K562 (cell line): Measurements from ENCODE around the gene ACYP2. TPM values are rescaled to one million over a fixed set of nuclear protein-coding genes. Genes with fewer than 3 reads are reported as not detected.

Experiments used
- ARHGAP35 ChIP-seq: fragments of 450-650 bp; IDR thresholded peaks from 2 replicates; pipeline ENCODE4 v1.6.1; 2018; ENCODE audit not compliant: partially characterized antibody
- CHD2 ChIP-seq: IDR thresholded peaks from 2 replicates; pipeline ENCODE4 v1.6.1; 2011; ENCODE audit warnings: low read depth, low read length
- EGR1 ChIP-seq: fragments of 450-650 bp; conservative IDR thresholded peaks from 2 replicates; pipeline ENCODE4 v1.6.1; 2017; ENCODE audit warnings: mild to moderate bottlenecking
- EP400 ChIP-seq: fragments of 450-650 bp; IDR thresholded peaks from 2 replicates; pipeline ENCODE4 v1.6.1; 2017; ENCODE audit warnings: antibody characterized with exemption, mild to moderate bottlenecking, moderate library complexity
- ETS1 ChIP-seq: conservative IDR thresholded peaks from 2 replicates; pipeline ENCODE4 v1.6.1; 2011; ENCODE audit warnings: low read depth, mild to moderate bottlenecking, low read length; ENCODE audit not compliant: control insufficient read depth
- HDAC3 ChIP-seq: fragments of 450-650 bp; IDR thresholded peaks from 2 replicates; pipeline ENCODE4 v1.6.1; 2018; ENCODE audit warnings: borderline replicate concordance, mild to moderate bottlenecking, moderate library complexity; ENCODE audit not compliant: partially characterized antibody
- HMBOX1 ChIP-seq: sonication (generic); IDR thresholded peaks from 2 replicates; pipeline ENCODE4 v1.6.1; 2016
- MAFF ChIP-seq: IDR thresholded peaks from 2 replicates; pipeline ENCODE4 v1.6.1; 2012; ENCODE audit warnings: low read length, improper control_type of control experiment
- NEUROD1 ChIP-seq: fragments of 150-350 bp; IDR thresholded peaks from 2 replicates; pipeline ENCODE4 v1.6.1; 2014; ENCODE audit warnings: borderline replicate concordance, low read length, low read depth; ENCODE audit not compliant: partially characterized antibody
- NUFIP1 ChIP-seq: fragments of 450-650 bp; IDR thresholded peaks from 2 replicates; pipeline ENCODE4 v1.6.1; 2018; ENCODE audit not compliant: partially characterized antibody
- PHB2 ChIP-seq: fragments of 450-650 bp; IDR thresholded peaks from 2 replicates; pipeline ENCODE4 v1.6.1; 2017; ENCODE audit warnings: low read depth
- PHF8 ChIP-seq: fragments of 200-600 bp; sonication (generic); IDR thresholded peaks from 2 replicates; pipeline ENCODE4 v1.6.1; 2012; ENCODE audit warnings: mixed run types, mild to moderate bottlenecking, inconsistent platforms, low read length, moderate library complexity, borderline replicate concordance
- POLR2G ChIP-seq: fragments of 200-400 bp; formaldehyde crosslinking; IDR thresholded peaks from 2 replicates; pipeline ENCODE4 v1.6.1; 2017; ENCODE audit warnings: low read depth, mild to moderate bottlenecking, antibody characterized with exemption, low read length, moderate library complexity
- SIN3A ChIP-seq, 2 experiments: fragments of 150-350 bp in 1 of 2; IDR thresholded peaks; 2 replicates each; pipeline ENCODE4 v1.6.1; 2011 to 2016; ENCODE audit warnings: borderline replicate concordance in 2 of 2, low read depth in 2 of 2, low read length in 2 of 2, mild to moderate bottlenecking in 2 of 2, moderate library complexity in 2 of 2; ENCODE audit not compliant: control insufficient read depth in 1 of 2
- TCF7L2 ChIP-seq: fragments of 150-350 bp; IDR thresholded peaks from 2 replicates; pipeline ENCODE4 v1.6.1; 2016; ENCODE audit warnings: low read depth, mild to moderate bottlenecking, low read length, moderate library complexity
- polyA plus RNA-seq, 8 experiments: library from polyadenylated mRNA; depleted of rRNA in 4 of 8; stranded (reverse) in 5 of 8; unstranded in 3 of 8; fragments of >200 nt; fragmentation: Nextera tagmentation in 2 of 8; fragmentation: Illumina TruSeq in 1 of 8; extraction: Ambion mirVana in 2 of 8; extraction: Trizol in 1 of 8; gene quantifications; 2 replicates each; pipeline versions ENCODE4 v1.2.1 to v1.2.3, GENCODE V29; 2011 to 2014; ENCODE audit warnings: inconsistent platforms in 1 of 8, missing spikeins in 1 of 8
- total RNA-seq, 7 experiments: library from RNA; depleted of rRNA in 6 of 7; stranded (reverse); fragments of >200 nt in 6 of 7; fragmentation: Illumina TruSeq in 2 of 7; extraction: Trizol in 2 of 7; gene quantifications; 2 replicates each; pipeline versions ENCODE4 v1.2.1 to v1.2.3, GENCODE V29; 2011 to 2021; ENCODE audit warnings: low replicate concordance in 1 of 7
- TF ChIP-seq, protein P1 (sequence below), 2 experiments: fragments of 200-800 bp in 1 of 2; sonication (Bioruptor generic) in 1 of 2; sonication (generic) in 1 of 2; formaldehyde crosslinking in 1 of 2; IDR thresholded peaks in 1 of 2; conservative IDR thresholded peaks in 1 of 2; 2 replicates each; pipeline versions ENCODE4 v1.5.0 to v1.6.1; 2016 to 2020; ENCODE audit warnings: missing compliant biosample characterization in 1 of 2, missing genetic modification characterization in 1 of 2, missing genetic modification reagents in 1 of 2
- TF ChIP-seq, protein P2 (sequence below): fragments of 150-350 bp; conservative IDR thresholded peaks from 2 replicates; pipeline ENCODE4 v1.6.1; 2014; ENCODE audit warnings: low read length
- TF ChIP-seq, protein P3 (sequence below): fragments of 450-650 bp; formaldehyde crosslinking; IDR thresholded peaks from 2 replicates; pipeline ENCODE4 v1.4.0; 2022; ENCODE audit warnings: missing genetic modification characterization

The ACYP2 gene
- total and polyA plus RNA-seq, 9 of the 15 experiments (the other 6 are each of a cell fraction or from before 2014, with no cell fraction given) = 1.0 to 4.1 (median 2.0) TPM

- peak; percentile 79; the same call in 1 of the 2 replicates for TF ChIP-seq HMBOX1
- TF ChIP-seq, protein P1, sequence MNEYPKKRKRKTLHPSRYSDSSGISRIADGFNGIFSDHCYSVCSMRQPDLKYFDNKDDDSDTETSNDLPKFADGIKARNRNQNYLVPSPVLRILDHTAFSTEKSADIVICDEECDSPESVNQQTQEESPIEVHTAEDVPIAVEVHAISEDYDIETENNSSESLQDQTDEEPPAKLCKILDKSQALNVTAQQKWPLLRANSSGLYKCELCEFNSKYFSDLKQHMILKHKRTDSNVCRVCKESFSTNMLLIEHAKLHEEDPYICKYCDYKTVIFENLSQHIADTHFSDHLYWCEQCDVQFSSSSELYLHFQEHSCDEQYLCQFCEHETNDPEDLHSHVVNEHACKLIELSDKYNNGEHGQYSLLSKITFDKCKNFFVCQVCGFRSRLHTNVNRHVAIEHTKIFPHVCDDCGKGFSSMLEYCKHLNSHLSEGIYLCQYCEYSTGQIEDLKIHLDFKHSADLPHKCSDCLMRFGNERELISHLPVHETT (CRISPR knock-in tag; conservative IDR thresholded peaks at IDR 0.05 in 1 of 2, IDR thresholded peaks at IDR 0.05 in 1 of 2) = 0 out of 4 replicates have a peak, but pooled peaks of 1 of the 2 experiments have one; percentile 27
- TF ChIP-seq NEUROD1 = peak; percentile 83
- peak; percentile 99 for TF ChIP-seq CHD2
- peak; percentile 74 for TF ChIP-seq HDAC3
- TF ChIP-seq ETS1 = 0 out of 2 replicates have a peak, but pooled peaks have one; percentile 2
- TF ChIP-seq PHB2 = no peak
- TF ChIP-seq SIN3A (IDR thresholded peaks at IDR 0.05; ENCODE audit: borderline replicate concordance in 2 of 2, control insufficient read depth in 1 of 2, low read depth in 2 of 2, low read length in 2 of 2) = peak in 1 of 2 experiments; percentile 76; a peak in 2 of 4 replicates
- TF ChIP-seq, protein P2, sequence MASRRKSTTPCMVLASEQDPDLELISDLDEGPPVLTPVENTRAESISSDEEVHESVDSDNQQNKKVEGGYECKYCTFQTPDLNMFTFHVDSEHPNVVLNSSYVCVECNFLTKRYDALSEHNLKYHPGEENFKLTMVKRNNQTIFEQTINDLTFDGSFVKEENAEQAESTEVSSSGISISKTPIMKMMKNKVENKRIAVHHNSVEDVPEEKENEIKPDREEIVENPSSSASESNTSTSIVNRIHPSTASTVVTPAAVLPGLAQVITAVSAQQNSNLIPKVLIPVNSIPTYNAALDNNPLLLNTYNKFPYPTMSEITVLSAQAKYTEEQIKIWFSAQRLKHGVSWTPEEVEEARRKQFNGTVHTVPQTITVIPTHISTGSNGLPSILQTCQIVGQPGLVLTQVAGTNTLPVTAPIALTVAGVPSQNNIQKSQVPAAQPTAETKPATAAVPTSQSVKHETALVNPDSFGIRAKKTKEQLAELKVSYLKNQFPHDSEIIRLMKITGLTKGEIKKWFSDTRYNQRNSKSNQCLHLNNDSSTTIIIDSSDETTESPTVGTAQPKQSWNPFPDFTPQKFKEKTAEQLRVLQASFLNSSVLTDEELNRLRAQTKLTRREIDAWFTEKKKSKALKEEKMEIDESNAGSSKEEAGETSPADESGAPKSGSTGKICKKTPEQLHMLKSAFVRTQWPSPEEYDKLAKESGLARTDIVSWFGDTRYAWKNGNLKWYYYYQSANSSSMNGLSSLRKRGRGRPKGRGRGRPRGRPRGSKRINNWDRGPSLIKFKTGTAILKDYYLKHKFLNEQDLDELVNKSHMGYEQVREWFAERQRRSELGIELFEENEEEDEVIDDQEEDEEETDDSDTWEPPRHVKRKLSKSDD = peak; percentile 98
- TF ChIP-seq, protein P3, sequence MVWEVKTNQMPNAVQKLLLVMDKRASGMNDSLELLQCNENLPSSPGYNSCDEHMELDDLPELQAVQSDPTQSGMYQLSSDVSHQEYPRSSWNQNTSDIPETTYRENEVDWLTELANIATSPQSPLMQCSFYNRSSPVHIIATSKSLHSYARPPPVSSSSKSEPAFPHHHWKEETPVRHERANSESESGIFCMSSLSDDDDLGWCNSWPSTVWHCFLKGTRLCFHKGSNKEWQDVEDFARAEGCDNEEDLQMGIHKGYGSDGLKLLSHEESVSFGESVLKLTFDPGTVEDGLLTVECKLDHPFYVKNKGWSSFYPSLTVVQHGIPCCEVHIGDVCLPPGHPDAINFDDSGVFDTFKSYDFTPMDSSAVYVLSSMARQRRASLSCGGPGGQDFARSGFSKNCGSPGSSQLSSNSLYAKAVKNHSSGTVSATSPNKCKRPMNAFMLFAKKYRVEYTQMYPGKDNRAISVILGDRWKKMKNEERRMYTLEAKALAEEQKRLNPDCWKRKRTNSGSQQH (CRISPR knock-in tag) = no peak
- no peak for TF ChIP-seq TCF7L2
- TF ChIP-seq PHF8 = peak; percentile 67
- TF ChIP-seq ARHGAP35 = peak; percentile 96
- peak; percentile 44 for TF ChIP-seq EGR1
- TF ChIP-seq POLR2G = peak; percentile 82
- TF ChIP-seq NUFIP1 = no peak
- TF ChIP-seq MAFF = peak; percentile 70
- peak; percentile 67 for TF ChIP-seq EP400
These were observed 140.8 kb downstream of the ACYP2 start, which contains the start of gene TSPYL6 (continued) for GRCh38 chr2:54256091-54256694.
